Chondrocyte (in vitro differentiated cells): Measurements from ENCODE around the gene ASTN1. TPM values are rescaled to one million over a fixed set of nuclear protein-coding genes. Genes with fewer than 3 reads are reported as not detected.

Experiments used
- DNase-seq: peaks from one replicate; pipeline ENCODE4 v3.0.0; 2021; ENCODE audit warnings: mixed read lengths, low spot score
- H3K27ac Mint-ChIP-seq: one replicate; pipeline ENCODE4 v1.8.0; 2021; ENCODE audit warnings: mild to moderate bottlenecking, moderate library complexity, mixed read lengths; ENCODE audit not compliant: unreplicated experiment
- H3K27me3 Mint-ChIP-seq: 2 replicates; pipeline ENCODE4 v1.8.0; 2021; ENCODE audit warnings: low read depth, mixed read lengths
- H3K36me3 Mint-ChIP-seq: 2 replicates; pipeline ENCODE4 v1.8.0; 2021; ENCODE audit warnings: low read depth, mixed read lengths
- H3K4me1 Mint-ChIP-seq: 2 replicates; pipeline ENCODE4 v1.8.0; 2021; ENCODE audit warnings: low read depth, mild to moderate bottlenecking, mixed read lengths
- H3K4me3 Mint-ChIP-seq: one replicate; pipeline ENCODE4 v1.8.0; 2021; ENCODE audit warnings: mild to moderate bottlenecking, moderate library complexity, mixed read lengths; ENCODE audit not compliant: unreplicated experiment
- H3K9me3 Mint-ChIP-seq: 2 replicates; pipeline ENCODE4 v1.8.0; 2021; ENCODE audit warnings: low read depth, mixed read lengths
- total RNA-seq: library from RNA; stranded (reverse); gene quantifications from 3 replicates; pipeline ENCODE4 v1.2.1, GENCODE V29; 2021
- TF ChIP-seq, protein P1 (sequence below): fragments of 200-600 bp; sonication (generic); IDR thresholded peaks from 2 replicates; pipeline ENCODE4 v1.5.0; 2021; ENCODE audit warnings: antibody characterized with exemption, mild to moderate bottlenecking, moderate library complexity

The ASTN1 gene
- total RNA-seq, 1 donor from 2014 or later, result not detected

DNA sequence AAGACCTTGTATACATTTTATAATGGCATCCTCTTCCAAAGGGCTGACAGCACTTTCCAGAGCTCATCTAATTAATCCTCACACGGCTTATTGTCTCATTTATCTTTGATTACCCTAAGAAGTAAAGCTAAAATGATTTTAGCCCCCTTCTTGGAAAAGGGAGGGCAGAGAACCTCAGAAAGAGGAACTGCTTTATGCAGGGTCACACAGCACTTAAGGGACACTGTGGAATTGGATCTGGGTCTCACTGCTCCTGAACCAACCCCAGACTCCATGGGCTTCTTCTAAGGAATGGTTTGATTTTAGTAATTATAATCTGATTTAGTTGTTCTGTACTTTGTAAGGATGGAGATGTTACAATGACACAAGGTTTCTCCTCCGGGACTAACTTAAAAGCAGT is 9.5 kb upstream of the ASTN1 start:
- no peak overlapping the region for H3K27ac Mint-ChIP-seq
- no peaks in the 10 kb centered on the region for H3K4me1 Mint-ChIP-seq
- no peaks in the 10 kb centered on the region for H3K36me3 Mint-ChIP-seq
- no peak for DNase-seq
- TF ChIP-seq, protein P1, sequence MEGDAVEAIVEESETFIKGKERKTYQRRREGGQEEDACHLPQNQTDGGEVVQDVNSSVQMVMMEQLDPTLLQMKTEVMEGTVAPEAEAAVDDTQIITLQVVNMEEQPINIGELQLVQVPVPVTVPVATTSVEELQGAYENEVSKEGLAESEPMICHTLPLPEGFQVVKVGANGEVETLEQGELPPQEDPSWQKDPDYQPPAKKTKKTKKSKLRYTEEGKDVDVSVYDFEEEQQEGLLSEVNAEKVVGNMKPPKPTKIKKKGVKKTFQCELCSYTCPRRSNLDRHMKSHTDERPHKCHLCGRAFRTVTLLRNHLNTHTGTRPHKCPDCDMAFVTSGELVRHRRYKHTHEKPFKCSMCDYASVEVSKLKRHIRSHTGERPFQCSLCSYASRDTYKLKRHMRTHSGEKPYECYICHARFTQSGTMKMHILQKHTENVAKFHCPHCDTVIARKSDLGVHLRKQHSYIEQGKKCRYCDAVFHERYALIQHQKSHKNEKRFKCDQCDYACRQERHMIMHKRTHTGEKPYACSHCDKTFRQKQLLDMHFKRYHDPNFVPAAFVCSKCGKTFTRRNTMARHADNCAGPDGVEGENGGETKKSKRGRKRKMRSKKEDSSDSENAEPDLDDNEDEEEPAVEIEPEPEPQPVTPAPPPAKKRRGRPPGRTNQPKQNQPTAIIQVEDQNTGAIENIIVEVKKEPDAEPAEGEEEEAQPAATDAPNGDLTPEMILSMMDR, result no peak
- peaks cover 36% of the 10 kb centered on the region for H3K27me3 Mint-ChIP-seq
- H3K4me3 Mint-ChIP-seq, result no peak overlapping the region
- H3K9me3 Mint-ChIP-seq, result no peaks in the 10 kb centered on the region

GRCh38 chr1:177172866-177173265 is 8.4 kb upstream of the ASTN1 start:
- no peak overlapping the region for H3K27ac Mint-ChIP-seq
- H3K4me1 Mint-ChIP-seq, result no peaks in the 10 kb centered on the region

GRCh38 chr1:177172272-177172671 is 7.8 kb upstream of the ASTN1 start:
- Mint-ChIP-seq H3K27ac (no peak overlapping the region), H3K27me3 (peaks cover 24% of the 10 kb centered on the region), H3K36me3 (no peaks in the 10 kb centered on the region), H3K9me3 (no peaks in the 10 kb centered on the region), H3K4me3 (no peak overlapping the region), H3K4me1 (no peaks in the 10 kb centered on the region)
- DNase-seq, result no peak
- TF ChIP-seq, protein P1, result no peak

More at GRCh38 chr1:177172866-177173265, 8.4 kb upstream of the ASTN1 start:
- Mint-ChIP-seq H3K9me3 (no peaks in the 10 kb centered on the region), H3K4me3 (no peak overlapping the region), H3K27me3 (peaks cover 29% of the 10 kb centered on the region), H3K36me3 (no peaks in the 10 kb centered on the region)
- no peak for DNase-seq
- TF ChIP-seq, protein P1, result no peak

GRCh38 chr1:177171536-177172123 is 7.1 kb upstream of the ASTN1 start:
- Mint-ChIP-seq H3K9me3 (no peaks in the 10 kb centered on the region), H3K4me1 (no peaks in the 10 kb centered on the region), H3K27me3 (peaks cover 23% of the 10 kb centered on the region), H3K36me3 (no peaks in the 10 kb centered on the region), H3K27ac (no peak overlapping the region), H3K4me3 (no peak overlapping the region)
- no peak for DNase-seq
- TF ChIP-seq, protein P1, result no peak

GRCh38 chr1:177170756-177171535 is 6.4 kb upstream of the ASTN1 start, which contains the start of gene BRINP2:
TSS of gene BRINP2 (plus strand) at chr1:177170958. CDS start at chr1:177229877, 58,919 bp downstream.
- Mint-ChIP-seq H3K27ac (no peak within 1 kb of the TSS), H3K4me1 (no peaks in the 10 kb centered on the region), H3K9me3 (no peaks in the 10 kb centered on the region), H3K4me3 (no peak within 1 kb of the TSS), H3K36me3 (no peaks in the 10 kb centered on the region), H3K27me3 (peaks cover 28% of the 10 kb centered on the region)
- TF ChIP-seq, protein P1, result no peak
- DNase-seq, result no peak
